Measurements from ENCODE around the gene APBB1IP. TPM values are rescaled to one million over a fixed set of nuclear protein-coding genes. Genes with fewer than 3 reads are reported as not detected.

The APBB1IP gene
- total and polyA plus RNA-seq, 2 donors (not counting 1 experiment from before 2014, with no cell fraction given): 60.1 to 97.0 TPM

GRCh38 chr10:26439406-26440087 is 1.4 kb downstream of the APBB1IP start:
- peak overlapping the region; percentile 82 to 83 for H3K27ac ChIP-seq (ENCODE audit: low read length in 2 of 2)
- WGBS (ENCODE audit: insufficient coverage): 0% methylated on average over 4 of the region's 14 CpGs
- H3K4me1 ChIP-seq (ENCODE audit: control insufficient read depth in 2 of 2, insufficient read depth in 2 of 2, low read length in 2 of 2): peaks cover 38 to 54% of the 10 kb centered on the region in 2 donors
- Mint-ChIP-seq H3K27me3 (no peaks in the 10 kb centered on the region), H3K9me3 (ENCODE audit: insufficient read depth) (no peaks in the 10 kb centered on the region), H3K4me1 (peaks cover 61% of the 10 kb centered on the region), H3K27ac (peak overlapping the region; percentile 90), H3K4me3 (peak overlapping the region; percentile 95)
- peak overlapping the region; percentile 89 for H3K4me2 ChIP-seq (replicated peaks; ENCODE audit: low read depth, low read length, poor library complexity, severe bottlenecking)
- H3K9me3 ChIP-seq (ENCODE audit: control extremely low read depth in 1 of 3, control insufficient read depth in 2 of 3, insufficient read depth in 1 of 3, low read length in 2 of 3): no peaks in the 10 kb centered on the region
- intact Hi-C loops (cut with micrococcal nuclease): loop anchor here (2.0 to 10.0 kb wide), 3 partner anchors 425 to 803 kb away; partner anchors contain the start of genes ABI1, ACBD5, MASTL and YME1L1
- H4K20me1 ChIP-seq (ENCODE audit: control insufficient read depth, insufficient read depth, low read length, poor library complexity, severe bottlenecking): no peaks in the 10 kb centered on the region
- POLR2A ChIA-PET: interaction anchor here (1.0 to 1.7 kb wide), 5 partner anchors 8 to 47 kb away, joined by 4 to 7 read pairs (median 6); no protein-coding TSS in a partner anchor
- peak overlapping the region; percentile 78 for H2AFZ ChIP-seq (ENCODE audit: insufficient read depth, low read depth, low read length, poor library complexity, severe bottlenecking)
- peak overlapping the region; percentile 83 for H3K9ac ChIP-seq (ENCODE audit: low read length)
- ATAC-seq (ENCODE audit: low read depth) (no peak), DNase-seq (peak; percentile 43)
- H3K27me3 ChIP-seq (replicated peaks in 1 of 4; ENCODE audit: control extremely low read depth in 1 of 4, control insufficient read depth in 3 of 4, insufficient read depth in 4 of 4, low read length in 3 of 4): no peaks in the 10 kb centered on the region
- CTCF ChIA-PET: interaction anchor here (0.9 to 1.0 kb wide), 2 partner anchors 9 to 105 kb away, joined by 3 read pairs; no protein-coding TSS in a partner anchor
- peak overlapping the region; percentile 73 to 89 (median 86) for H3K4me3 ChIP-seq (ENCODE audit: control extremely low read depth in 1 of 5, extremely low read depth in 1 of 5, insufficient read depth in 1 of 5, low read depth in 2 of 5, low read length in 4 of 5)
- peaks cover 2 to 19% of the 10 kb centered on the region in 2 experiments for H3K36me3 ChIP-seq (replicated peaks in 1 of 2; ENCODE audit: control extremely low read depth in 1 of 2, control insufficient read depth in 1 of 2, extremely low read depth in 1 of 2, insufficient read depth in 2 of 2, low read length in 1 of 2)
- TF ChIP-seq CTCF (IDR thresholded peaks at IDR 0.05): no peak
- TF ChIP-seq EZH2 (IDR thresholded peaks at IDR 0.05; ENCODE audit: borderline replicate concordance, insufficient read depth, low read depth, low read length, poor library complexity, severe bottlenecking): no peak
- peaks cover 91% of the 10 kb centered on the region for H3K79me2 ChIP-seq (ENCODE audit: control insufficient read depth, insufficient read depth, low read length)

DNA sequence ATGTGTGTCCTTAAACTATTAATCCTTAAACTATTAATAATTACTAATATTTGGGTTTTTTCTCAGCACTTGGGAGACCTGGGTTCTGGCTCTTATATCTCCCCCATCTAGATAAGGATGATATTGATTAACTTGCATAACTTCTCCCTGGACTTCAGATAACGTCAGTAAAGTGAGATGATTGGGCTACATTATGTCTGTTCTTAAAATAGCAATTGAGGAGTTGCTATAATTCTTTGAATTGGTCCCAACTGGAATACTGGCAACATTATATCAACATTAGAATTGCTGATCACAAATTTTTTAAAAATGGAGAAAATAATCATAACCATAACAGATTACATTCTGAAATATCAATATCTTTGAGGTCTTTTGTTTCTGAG is 1.9 kb downstream of the APBB1IP start:
- intact Hi-C loops (cut with micrococcal nuclease): loop anchor here (10.0 kb wide), 1 partner anchor 425 kb away; the partner anchor contains the start of gene ABI1
- Mint-ChIP-seq H3K4me1 (peaks cover 61% of the 10 kb centered on the region), H3K27me3 (no peaks in the 10 kb centered on the region), H3K4me3 (peak overlapping the region; percentile 95), H3K27ac (peak overlapping the region; percentile 90), H3K9me3 (ENCODE audit: insufficient read depth) (no peaks in the 10 kb centered on the region)
- no peak for ATAC-seq (ENCODE audit: low read depth)
- no peaks in the 10 kb centered on the region for H4K20me1 ChIP-seq (ENCODE audit: control insufficient read depth, insufficient read depth, low read length, poor library complexity, severe bottlenecking)
- H3K4me1 ChIP-seq (ENCODE audit: control insufficient read depth in 2 of 2, insufficient read depth in 2 of 2, low read length in 2 of 2): peaks cover 38 to 54% of the 10 kb centered on the region in 2 donors
- ChIA-PET CTCF (interaction anchor here (0.9 kb wide), 1 partner anchor 106 kb away, joined by 3 read pairs; no protein-coding TSS in a partner anchor), POLR2A (interaction anchor here (1.0 to 1.7 kb wide), 2 partner anchors 8 to 36 kb away, joined by 6 read pairs; no protein-coding TSS in a partner anchor)
- H3K27me3 ChIP-seq (replicated peaks in 1 of 4; ENCODE audit: control extremely low read depth in 1 of 4, control insufficient read depth in 3 of 4, insufficient read depth in 4 of 4, low read length in 3 of 4): no peaks in the 10 kb centered on the region
- H3K36me3 ChIP-seq (replicated peaks in 1 of 2; ENCODE audit: control extremely low read depth in 1 of 2, control insufficient read depth in 1 of 2, extremely low read depth in 1 of 2, insufficient read depth in 2 of 2, low read length in 1 of 2): peaks cover 3 to 19% of the 10 kb centered on the region in 2 experiments
- peaks cover 91% of the 10 kb centered on the region for H3K79me2 ChIP-seq (ENCODE audit: control insufficient read depth, insufficient read depth, low read length)
- H3K27ac ChIP-seq (ENCODE audit: low read length in 2 of 2): peak overlapping the region; percentile 82 to 83
- TF ChIP-seq CTCF (IDR thresholded peaks at IDR 0.05) (no peak), EZH2 (IDR thresholded peaks at IDR 0.05; ENCODE audit: borderline replicate concordance, insufficient read depth, low read depth, low read length, poor library complexity, severe bottlenecking) (no peak)
- WGBS (ENCODE audit: insufficient coverage): no CpG with 5 or more reads among the region's 1 CpG
- H3K4me3 ChIP-seq (ENCODE audit: control extremely low read depth in 1 of 5, extremely low read depth in 1 of 5, insufficient read depth in 1 of 5, low read depth in 2 of 5, low read length in 4 of 5): peak overlapping the region; percentile 73 to 89 (median 86)
- no peaks in the 10 kb centered on the region for H3K9me3 ChIP-seq (ENCODE audit: control extremely low read depth in 1 of 3, control insufficient read depth in 2 of 3, insufficient read depth in 1 of 3, low read length in 2 of 3)
- H3K4me2 ChIP-seq (replicated peaks; ENCODE audit: low read depth, low read length, poor library complexity, severe bottlenecking): peak overlapping the region; percentile 89
- H3K9ac ChIP-seq (ENCODE audit: low read length): peak overlapping the region; percentile 83
- no peak for DNase-seq
- H2AFZ ChIP-seq (ENCODE audit: insufficient read depth, low read depth, low read length, poor library complexity, severe bottlenecking): peak overlapping the region; percentile 78

All from B cell (primary cell).